GM21381 (cell line): Measurements from ENCODE around the gene MFN2.
"Not testable (repeated sequence)": the region's sequence is repeated elsewhere in the genome, so short reads cannot be mapped to it uniquely, and the experiment has no call there.

ENCODE experiments used
- ATAC-seq: cut with Tn5 transposase; IDR thresholded peaks from one replicate; pipeline ENCODE4 v1.9.1; 2021; ENCODE audit warnings: mild to moderate bottlenecking, moderate library complexity; ENCODE audit not compliant: unreplicated experiment

Gene MFN2

DNA sequence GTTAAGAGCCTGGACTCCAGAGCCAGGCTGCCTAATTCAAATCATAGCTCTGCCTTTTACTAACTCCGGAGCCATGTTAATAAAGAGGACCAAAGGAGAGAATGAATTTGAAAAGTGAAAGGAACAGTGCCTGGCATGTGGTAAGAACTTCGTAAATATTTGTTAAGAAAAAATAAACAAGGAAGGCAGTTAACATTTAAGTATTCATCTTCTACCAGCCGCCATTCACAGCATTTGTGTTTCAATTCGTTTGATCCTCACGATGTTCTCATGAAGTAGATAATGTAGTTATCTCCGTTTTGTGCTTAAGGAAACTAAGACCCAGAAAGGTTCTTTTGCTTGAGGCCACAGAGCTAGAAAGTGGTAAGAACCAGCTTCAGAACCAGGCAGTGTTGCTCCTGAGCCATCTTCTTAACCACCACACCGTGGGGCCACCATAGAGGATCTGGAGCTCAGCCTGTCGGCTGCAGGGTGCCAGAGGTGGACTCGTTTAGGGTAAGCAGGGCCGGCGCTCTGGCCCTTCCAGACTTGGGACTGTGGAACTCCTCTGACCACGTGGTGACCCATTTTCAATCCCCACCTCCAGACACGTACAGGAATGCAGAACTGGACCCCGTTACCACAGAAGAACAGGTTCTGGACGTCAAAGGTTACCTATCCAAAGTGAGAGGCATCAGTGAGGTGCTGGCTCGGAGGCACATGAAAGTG, 11.9 kb downstream of the MFN2 start:
- no peak for ATAC-seq

DNA sequence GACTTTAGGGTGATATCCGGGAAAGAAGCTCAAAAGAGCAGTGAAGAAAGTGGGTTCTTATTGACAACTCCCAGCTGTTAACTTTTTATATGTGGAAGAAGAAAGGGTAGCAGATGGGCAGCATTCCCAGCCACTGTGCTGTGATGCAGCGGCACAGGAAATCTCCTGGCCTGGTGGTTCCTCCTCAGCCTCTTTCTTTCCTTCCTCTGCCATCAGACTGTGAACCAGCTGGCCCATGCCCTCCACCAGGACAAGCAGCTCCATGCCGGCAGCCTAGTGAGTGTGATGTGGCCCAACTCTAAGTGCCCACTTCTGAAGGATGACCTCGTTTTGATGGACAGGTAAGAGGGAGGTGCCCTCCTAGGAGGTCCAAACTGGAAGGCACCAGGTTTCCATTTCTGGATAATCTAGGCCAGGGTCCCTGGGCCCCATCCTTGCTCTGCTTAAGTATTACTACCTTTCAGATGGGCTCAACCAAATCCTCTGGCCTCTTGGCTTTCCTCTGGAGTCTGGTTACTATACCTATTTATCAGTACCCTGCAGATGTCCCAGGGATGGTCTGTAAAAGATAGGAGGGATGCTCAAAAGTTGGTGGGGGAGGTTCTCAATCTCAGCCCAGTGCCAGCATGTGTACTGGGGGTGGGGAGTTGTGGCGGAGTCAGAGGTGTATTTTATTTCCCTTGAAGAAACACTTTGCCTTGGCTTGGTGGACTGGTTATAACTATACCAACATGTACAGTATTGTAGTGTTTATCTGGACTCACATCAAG, 17.0 kb downstream of the MFN2 start:
- no peak for ATAC-seq

DNA sequence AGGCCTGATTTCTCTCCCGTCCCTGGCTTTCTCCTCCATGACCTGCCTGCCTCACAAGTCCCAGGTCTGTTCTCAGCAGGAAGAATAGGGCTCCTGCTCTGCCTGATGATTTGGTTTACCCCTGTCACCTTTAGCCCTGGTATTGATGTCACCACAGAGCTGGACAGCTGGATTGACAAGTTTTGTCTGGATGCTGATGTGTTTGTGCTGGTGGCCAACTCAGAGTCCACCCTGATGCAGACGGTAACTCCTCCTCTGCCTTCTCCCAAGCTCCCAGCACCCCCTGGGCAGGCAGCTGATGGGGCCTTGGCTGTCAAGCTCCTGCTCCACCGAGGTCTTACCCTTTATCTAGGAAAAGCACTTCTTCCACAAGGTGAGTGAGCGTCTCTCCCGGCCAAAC, 18.4 kb downstream of the MFN2 start:
- no peak for ATAC-seq

GRCh38 chr1:11999236-11999635, 19.0 kb downstream of the MFN2 start:
- ATAC-seq, result no peak

DNA sequence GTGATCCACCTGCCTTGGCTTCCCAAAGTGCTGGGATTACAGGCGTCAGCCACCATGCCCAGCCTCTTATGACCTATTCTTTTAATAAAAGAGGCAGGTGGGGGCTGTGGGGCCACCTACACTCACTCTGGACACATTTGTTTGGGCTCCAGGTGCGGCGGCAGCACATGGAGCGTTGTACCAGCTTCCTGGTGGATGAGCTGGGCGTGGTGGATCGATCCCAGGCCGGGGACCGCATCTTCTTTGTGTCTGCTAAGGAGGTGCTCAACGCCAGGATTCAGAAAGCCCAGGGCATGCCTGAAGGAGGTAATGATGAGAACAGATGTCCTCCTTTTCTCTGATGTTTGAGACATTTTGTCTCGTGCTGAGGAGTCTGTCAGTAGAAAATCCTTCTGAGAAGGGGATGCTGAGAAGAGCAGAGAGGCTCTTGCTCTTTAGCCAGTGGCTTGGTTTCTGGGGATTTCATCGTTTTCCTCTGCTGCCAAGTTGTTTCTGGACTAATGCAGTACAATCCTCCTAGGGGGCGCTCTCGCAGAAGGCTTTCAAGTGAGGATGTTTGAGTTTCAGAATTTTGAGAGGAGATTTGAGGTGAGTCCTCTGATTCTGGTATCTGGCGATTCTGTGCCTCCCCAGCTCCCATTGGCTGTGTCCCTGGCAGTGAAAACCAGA, 21.1 kb downstream of the MFN2 start:
- ATAC-seq, result no peak

- no peak for ATAC-seq
Observed at GRCh38 chr1:12001996-12002493, 21.8 kb downstream of the MFN2 start.

DNA sequence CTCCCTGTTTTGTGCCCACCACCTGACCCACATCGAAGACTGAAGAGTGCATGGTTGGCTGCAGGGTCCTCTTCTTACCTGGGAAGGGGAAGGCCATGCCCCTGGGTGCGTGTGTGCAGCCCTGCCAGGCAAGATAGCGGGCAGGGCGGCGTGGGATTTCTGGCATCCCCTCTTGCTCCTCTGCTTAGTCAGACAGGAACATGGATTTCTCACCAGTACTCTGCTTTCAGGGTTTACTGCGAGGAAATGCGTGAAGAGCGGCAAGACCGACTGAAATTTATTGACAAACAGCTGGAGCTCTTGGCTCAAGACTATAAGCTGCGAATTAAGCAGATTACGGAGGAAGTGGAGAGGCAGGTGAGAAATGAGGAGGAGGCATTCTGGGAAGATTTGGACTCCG, 23.5 kb downstream of the MFN2 start:
- ATAC-seq, result no peak

DNA sequence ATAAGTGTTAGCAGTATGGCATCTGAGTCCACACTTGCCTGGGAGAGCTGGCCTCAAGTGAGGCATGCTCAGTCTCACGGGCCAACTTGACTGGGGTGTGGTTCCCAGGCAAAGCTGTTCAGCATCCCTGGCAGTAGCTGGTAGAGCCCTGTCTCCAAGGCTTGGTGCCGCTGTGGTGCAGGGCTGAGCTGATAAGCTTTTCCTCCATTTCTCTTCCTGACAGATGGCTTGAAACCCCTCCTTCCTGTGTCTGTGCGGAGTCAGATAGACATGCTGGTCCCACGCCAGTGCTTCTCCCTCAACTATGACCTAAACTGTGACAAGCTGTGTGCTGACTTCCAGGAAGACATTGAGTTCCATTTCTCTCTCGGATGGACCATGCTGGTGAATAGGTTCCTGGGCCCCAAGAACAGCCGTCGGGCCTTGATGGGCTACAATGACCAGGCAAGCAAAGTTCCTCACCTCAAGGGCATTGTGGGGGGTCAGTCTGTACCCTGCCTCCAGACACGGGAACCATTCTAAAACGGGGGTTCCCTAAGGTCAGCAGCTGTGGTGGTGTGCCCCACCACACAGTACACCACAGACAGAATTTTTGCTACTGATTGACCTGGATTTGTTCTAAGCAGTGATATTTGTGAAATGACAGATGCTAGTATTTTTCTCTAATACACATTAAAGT, 25.4 kb downstream of the MFN2 start:
- no peak for ATAC-seq

DNA sequence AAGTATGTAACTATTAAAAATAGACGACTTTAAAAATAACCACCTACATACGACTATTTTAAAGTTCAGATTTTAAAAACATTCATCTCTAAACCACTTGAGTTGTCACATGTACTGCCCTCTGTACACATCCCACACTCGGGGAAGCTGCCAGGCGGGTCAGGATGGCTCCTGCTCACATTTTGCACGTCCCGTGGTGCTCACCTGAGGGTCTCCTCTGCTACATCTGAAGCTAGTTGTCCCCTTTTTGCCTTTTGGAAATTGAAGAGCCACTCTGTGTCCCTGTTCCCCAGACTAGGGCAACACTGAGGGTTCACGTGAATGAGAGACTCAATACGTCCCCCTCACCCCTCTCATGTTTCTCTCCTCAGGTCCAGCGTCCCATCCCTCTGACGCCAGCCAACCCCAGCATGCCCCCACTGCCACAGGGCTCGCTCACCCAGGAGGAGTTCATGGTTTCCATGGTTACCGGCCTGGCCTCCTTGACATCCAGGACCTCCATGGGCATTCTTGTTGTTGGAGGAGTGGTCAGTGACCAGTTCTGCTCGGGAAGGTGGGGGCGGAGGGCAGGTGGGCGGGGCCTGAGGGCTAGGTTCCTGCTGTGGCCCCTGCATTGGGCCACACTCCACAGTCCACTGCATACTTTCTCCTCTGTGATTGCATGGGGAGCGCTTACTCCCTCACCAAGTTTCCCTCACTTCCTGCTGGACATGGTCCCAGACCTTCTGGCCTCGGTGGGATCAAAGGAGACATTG, 26.1 kb downstream of the MFN2 start:
- no peak for ATAC-seq

- no peak for ATAC-seq
Observed at GRCh38 chr1:12007204-12007603, 27.0 kb downstream of the MFN2 start.

DNA sequence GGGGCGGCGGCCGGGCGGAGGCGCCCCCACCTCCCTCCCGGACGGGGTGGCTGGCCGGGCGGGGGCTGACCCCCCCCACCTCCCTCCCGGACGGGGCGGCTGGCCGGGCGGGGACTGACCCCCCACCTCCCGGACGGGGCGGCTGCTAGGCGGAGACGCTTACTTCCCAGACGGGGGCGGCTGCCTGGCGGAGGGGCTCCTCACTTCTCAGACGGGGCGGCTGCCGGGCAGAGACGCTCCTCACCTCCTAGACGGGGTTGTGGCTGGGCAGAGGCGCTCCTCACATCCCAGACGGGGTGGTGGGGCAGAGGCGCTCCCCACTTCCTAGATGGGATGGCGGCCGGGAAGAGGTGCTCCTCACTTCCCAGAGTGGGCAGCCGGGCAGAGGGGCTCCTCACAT, 28.1 kb downstream of the MFN2 start:
- ATAC-seq, result not testable (repeated sequence)

DNA sequence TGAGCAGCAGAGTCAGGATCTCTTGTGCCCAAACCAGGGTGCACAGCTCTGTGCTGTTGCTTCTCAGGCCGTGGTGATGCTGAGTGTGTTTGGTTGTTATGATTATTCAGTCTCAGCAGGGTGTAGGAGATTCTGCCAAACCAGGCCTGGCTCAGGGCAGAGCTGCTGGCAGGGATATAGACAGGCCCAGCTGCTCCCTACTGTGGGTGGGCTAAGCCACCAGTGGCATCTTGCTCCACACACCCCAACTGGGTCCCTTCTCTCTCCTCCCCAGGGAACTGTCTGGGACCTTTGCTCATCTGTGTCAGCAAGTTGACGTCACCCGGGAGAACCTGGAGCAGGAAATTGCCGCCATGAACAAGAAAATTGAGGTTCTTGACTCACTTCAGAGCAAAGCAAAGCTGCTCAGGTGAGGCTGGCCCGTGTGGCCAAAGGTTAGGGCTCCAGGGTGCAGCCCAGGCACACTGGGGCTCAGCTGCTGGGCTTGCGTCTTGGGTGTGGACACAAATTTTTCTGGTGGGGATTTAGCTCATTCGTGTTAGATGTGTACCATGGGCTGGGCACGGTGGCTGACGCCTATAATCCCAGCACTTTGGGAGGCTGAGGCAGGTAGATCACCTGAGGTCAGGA, 29.2 kb downstream of the MFN2 start:
- no peak for ATAC-seq

GRCh38 chr1:12010746-12011570, 30.7 kb downstream of the MFN2 start:
- no peak for ATAC-seq

DNA sequence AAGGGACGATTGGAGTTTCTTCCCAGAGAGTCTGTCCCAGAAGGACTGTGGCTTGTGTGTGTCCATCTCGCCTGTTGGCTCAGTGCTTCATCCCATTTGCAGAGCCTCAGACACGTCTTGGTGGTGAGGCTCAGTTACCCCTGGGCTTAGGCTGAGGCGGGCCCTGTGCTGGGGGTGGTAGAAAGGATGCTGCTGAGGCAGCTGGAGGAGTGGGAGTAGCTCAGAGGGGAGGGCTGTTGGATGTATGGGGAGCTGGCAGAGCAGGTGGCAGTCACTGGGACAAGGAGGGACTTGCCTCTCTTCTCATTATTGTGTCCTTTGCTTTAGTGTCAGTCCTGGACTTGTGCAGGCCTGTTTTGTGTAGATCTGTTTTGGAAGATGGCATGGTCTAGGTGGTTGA, 31.8 kb downstream of the MFN2 start:
- no peak for ATAC-seq

DNA sequence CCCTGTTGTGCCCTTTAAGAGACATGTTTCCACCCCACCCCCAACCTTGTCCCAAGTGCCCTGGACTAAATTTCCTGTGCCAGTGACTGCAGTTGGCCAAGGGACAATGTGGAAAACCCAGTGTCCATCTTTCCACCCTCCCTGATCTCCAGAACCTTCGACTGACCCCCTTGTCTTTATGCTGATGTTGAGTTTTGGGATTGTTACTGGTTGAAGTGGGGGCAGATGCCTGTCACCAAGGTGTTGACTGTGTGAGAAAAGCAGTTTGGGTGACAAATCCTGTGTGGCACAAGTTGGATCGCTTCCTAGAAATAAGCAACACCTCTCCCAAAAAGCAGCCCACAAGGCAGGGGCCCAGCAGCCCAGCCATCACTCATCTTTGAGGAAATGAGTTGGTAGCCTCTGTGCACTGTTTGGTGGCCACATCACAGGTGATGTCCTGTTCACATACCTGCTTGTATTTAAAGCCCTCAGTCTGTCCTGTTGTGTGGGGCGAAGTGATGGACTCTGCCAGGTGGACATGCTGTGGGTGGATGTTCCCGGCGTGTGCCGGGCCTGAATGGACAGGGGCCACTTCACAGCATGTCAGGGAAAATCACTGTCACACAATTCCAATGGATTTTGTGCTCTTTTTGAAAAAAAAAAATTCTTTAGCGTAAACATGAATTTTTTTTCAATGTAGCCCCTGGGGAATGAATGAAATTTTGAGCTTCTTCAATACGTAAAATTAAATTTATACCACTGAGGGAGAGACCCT, 32.5 kb downstream of the MFN2 start:
- ATAC-seq, result no peak

- no peak for ATAC-seq
Observed at GRCh38 chr1:12014141-12014991, 34.1 kb downstream of the MFN2 start.

DNA sequence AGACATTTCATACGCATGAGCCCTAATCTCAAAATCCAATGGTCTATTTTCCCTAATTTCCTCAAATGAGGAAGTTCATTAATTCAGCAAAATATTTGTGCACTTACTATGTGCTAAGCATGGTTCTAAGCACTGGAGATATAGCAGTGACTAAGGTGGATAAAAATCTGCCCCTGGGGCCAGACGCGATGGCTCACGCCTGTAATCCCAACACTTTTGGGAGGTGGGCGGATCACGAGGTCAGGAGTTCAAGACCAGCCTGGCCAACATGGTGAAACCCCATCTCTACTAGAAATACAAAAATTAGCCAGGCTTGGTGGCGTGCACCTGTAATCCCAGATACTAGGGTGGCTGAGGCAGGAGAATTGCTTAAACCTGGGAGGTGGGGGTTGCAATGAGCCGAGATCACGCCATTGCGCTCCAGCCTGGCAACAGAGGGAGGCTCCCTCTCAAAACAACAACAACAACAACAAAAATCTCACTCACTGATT, 34.8 kb downstream of the MFN2 start:
- ATAC-seq, result no peak
